H1 (cell line): ENCODE results near the gene PIWIL1. TPM values are rescaled to one million over a fixed set of nuclear protein-coding genes. Genes with fewer than 3 reads are reported as not detected.

Source experiments
- CTCF ChIA-PET: fragments of 300-600 bp; sonication (Branson Sonifier 250); formaldehyde crosslinking; loops from one replicate; lab custom pipeline; 2021; ENCODE audit not compliant: partially characterized antibody; lab: Charles Lee
- POLR2A ChIA-PET: fragments of 300-600 bp; sonication (Branson Sonifier 250); formaldehyde crosslinking; loops from one replicate; lab custom pipeline; 2021; ENCODE audit warnings: inconsistent platforms; ENCODE audit not compliant: partially characterized antibody; lab: Charles Lee
- DNase-seq, 2 experiments: peaks; one replicate each; pipeline versions ENCODE4 v3.0.0 to v3.0.0-alpha.2; 2010 to 2022; ENCODE audit warnings: low spot score in 2 of 2, low read depth in 1 of 2, mixed read lengths in 1 of 2
- FAIRE-seq: peaks from 2 replicates; lab custom pipeline; 2011; peaks lifted over from hg19 to GRCh38; lab: Jason Lieb, UNC
- H2AFZ ChIP-seq: 2 replicates; pipeline ENCODE4 v1.8.1; 2012; ENCODE audit warnings: low read length, inconsistent platforms
- H2AK5ac ChIP-seq: 2 replicates; pipeline ENCODE4 v1.6.1; 2013; ENCODE audit warnings: low read depth, low read length
- H2BK120ac ChIP-seq: replicated peaks from 2 replicates; pipeline ENCODE3; 2013; ENCODE audit warnings: low read depth, low read length, inconsistent platforms
- H2BK12ac ChIP-seq: 2 replicates; pipeline ENCODE4 v1.6.1; 2013; ENCODE audit warnings: low read depth, low read length
- H2BK15ac ChIP-seq: 2 replicates; pipeline ENCODE4 v1.6.1; 2013; ENCODE audit warnings: low read length
- H2BK20ac ChIP-seq: 2 replicates; pipeline ENCODE4 v1.6.1; 2013; ENCODE audit warnings: low read length
- H2BK5ac ChIP-seq: 2 replicates; pipeline ENCODE4 v1.6.1; 2013; ENCODE audit warnings: low read depth, low read length
- H3K14ac ChIP-seq: 2 replicates; pipeline ENCODE4 v1.6.1; 2013; ENCODE audit warnings: inconsistent platforms; ENCODE audit not compliant: insufficient read length
- H3K18ac ChIP-seq: 2 replicates; pipeline ENCODE4 v1.6.1; 2013; ENCODE audit warnings: low read length; ENCODE audit errors: extremely low read depth
- H3K23ac ChIP-seq: 2 replicates; pipeline ENCODE4 v1.6.1; 2013; ENCODE audit warnings: inconsistent platforms; ENCODE audit not compliant: insufficient read length
- H3K23me2 ChIP-seq: 2 replicates; pipeline ENCODE4 v1.6.1; 2013; ENCODE audit warnings: low read depth, low read length
- H3K27ac ChIP-seq: 2 replicates; pipeline ENCODE4 v1.6.1; 2011; ENCODE audit warnings: low read depth, low read length, inconsistent platforms
- H3K27me3 ChIP-seq, 4 experiments: replicated peaks in 1 of 4; 1 replicate in 1 of 4; 2 replicates in 3 of 4; pipeline versions ENCODE4 v1.6.1 to v1.8.1; 2011 to 2013; ENCODE audit warnings: low read length in 3 of 4, mild to moderate bottlenecking in 3 of 4, inconsistent platforms in 2 of 4, mixed read lengths in 2 of 4, moderate library complexity in 1 of 4; ENCODE audit not compliant: control insufficient read depth in 3 of 4, insufficient read depth in 3 of 4; ENCODE audit errors: extremely low read depth in 1 of 4
- H3K36me3 ChIP-seq, 4 experiments: 2 replicates each; pipeline versions ENCODE4 v1.6.1 to v1.8.1; 2011 to 2013; ENCODE audit warnings: mild to moderate bottlenecking in 4 of 4, low read length in 3 of 4, moderate library complexity in 2 of 4, control low read depth in 1 of 4, inconsistent platforms in 1 of 4; ENCODE audit not compliant: insufficient read depth in 4 of 4, control insufficient read depth in 2 of 4
- H3K4ac ChIP-seq: replicated peaks from 2 replicates; pipeline ENCODE3; 2013; ENCODE audit warnings: low read length, low read depth, mixed read lengths, inconsistent platforms; ENCODE audit not compliant: insufficient read length
- H3K4me1 ChIP-seq, 4 experiments: replicated peaks in 1 of 4; 1 replicate in 1 of 4; 2 replicates in 3 of 4; pipeline versions ENCODE4 v1.6.1 to v1.8.1; 2011 to 2013; ENCODE audit warnings: low read length in 3 of 4, inconsistent platforms in 2 of 4, mixed read lengths in 1 of 4; ENCODE audit not compliant: insufficient read depth in 4 of 4, control insufficient read depth in 3 of 4
- H3K4me2 ChIP-seq, 2 experiments: 2 replicates each; pipeline versions ENCODE4 v1.6.1 to v1.8.1; 2011 to 2013; ENCODE audit warnings: low read depth in 2 of 2, low read length in 2 of 2, control low read depth in 1 of 2, inconsistent platforms in 1 of 2, mild to moderate bottlenecking in 1 of 2; ENCODE audit not compliant: insufficient read depth in 1 of 2
- H3K4me3 ChIP-seq, 4 experiments: fragments of 200-600, 300-600 bp in 1 of 4; sonication (generic), shearing (Covaris generic), sonication (Bioruptor Twin) in 1 of 4; 2 replicates each; pipeline versions ENCODE4 v1.5.1 to v1.8.1; 2011 to 2016; ENCODE audit warnings: low read length in 4 of 4, low read depth in 3 of 4, control low read depth in 2 of 4, inconsistent platforms in 2 of 4, mild to moderate bottlenecking in 2 of 4, mixed read lengths in 1 of 4, moderate library complexity in 1 of 4; ENCODE audit not compliant: insufficient read depth in 2 of 4; ENCODE audit errors: extremely low read depth in 1 of 4
- H3K56ac ChIP-seq: replicated peaks from 2 replicates; pipeline ENCODE3; 2013; ENCODE audit warnings: low read depth, mild to moderate bottlenecking, mixed read lengths, low read length, inconsistent platforms; ENCODE audit not compliant: insufficient read length
- H3K79me1 ChIP-seq: 2 replicates; pipeline ENCODE4 v1.6.1; 2013; ENCODE audit warnings: low read depth, low read length, control low read depth
- H3K79me2 ChIP-seq, 2 experiments: 2 replicates each; pipeline versions ENCODE4 v1.6.1 to v1.8.1; 2012 to 2013; ENCODE audit warnings: low read length in 2 of 2, mild to moderate bottlenecking in 2 of 2, inconsistent platforms in 1 of 2; ENCODE audit not compliant: insufficient read depth in 2 of 2, control insufficient read depth in 1 of 2
- H3K9ac ChIP-seq, 4 experiments: replicated peaks in 1 of 4; 1 replicate in 1 of 4; 2 replicates in 3 of 4; pipeline versions ENCODE4 v1.6.1 to v1.8.1; 2011 to 2013; ENCODE audit warnings: low read depth in 3 of 4, low read length in 3 of 4, control low read depth in 2 of 4, mild to moderate bottlenecking in 2 of 4, moderate library complexity in 2 of 4, inconsistent platforms in 1 of 4; ENCODE audit errors: extremely low read depth in 1 of 4
- H3K9me3 ChIP-seq, 2 experiments: 2 replicates each; pipeline versions ENCODE4 v1.6.1 to v1.8.1; 2012 to 2013; ENCODE audit warnings: mild to moderate bottlenecking in 2 of 2, moderate library complexity in 2 of 2, control low read depth in 1 of 2, inconsistent platforms in 1 of 2, low read depth in 1 of 2, low read length in 1 of 2, mixed read lengths in 1 of 2; ENCODE audit not compliant: insufficient read depth in 2 of 2
- H4K20me1 ChIP-seq, 2 experiments: replicated peaks in 1 of 2; 2 replicates each; pipeline versions ENCODE3 to v1.8.1; 2011 to 2013; ENCODE audit warnings: inconsistent platforms in 2 of 2, low read length in 2 of 2, mild to moderate bottlenecking in 1 of 2; ENCODE audit not compliant: insufficient read depth in 2 of 2, control insufficient read depth in 1 of 2
- H4K5ac ChIP-seq: 2 replicates; pipeline ENCODE4 v1.6.1; 2013; ENCODE audit warnings: low read length, low read depth, mixed read lengths, inconsistent platforms; ENCODE audit not compliant: insufficient read length
- H4K8ac ChIP-seq: 2 replicates; pipeline ENCODE4 v1.8.0; 2013; ENCODE audit warnings: mild to moderate bottlenecking, moderate library complexity, low read length, inconsistent platforms; ENCODE audit not compliant: insufficient read depth; ENCODE audit errors: extremely low read depth
- H4K91ac ChIP-seq: replicated peaks from 2 replicates; pipeline ENCODE3; 2013; ENCODE audit warnings: low read length, mixed read lengths, inconsistent platforms; ENCODE audit not compliant: insufficient read length
- CHD1 ChIP-seq: IDR thresholded peaks from 2 replicates; pipeline ENCODE4 v1.6.1; 2012; ENCODE audit warnings: low read depth, low read length, improper control_type of control experiment
- CTBP2 ChIP-seq: IDR thresholded peaks from 2 replicates; pipeline ENCODE4 v1.7.0; 2011; ENCODE audit warnings: borderline replicate concordance, mild to moderate bottlenecking, moderate library complexity, mixed read lengths, low read length; ENCODE audit not compliant: insufficient read depth, insufficient read length
- EGR1 ChIP-seq: IDR thresholded peaks from 2 replicates; pipeline ENCODE4 v1.6.1; 2011; ENCODE audit warnings: low read depth, low read length, borderline replicate concordance
- FOSL1 ChIP-seq: IDR thresholded peaks from 2 replicates; pipeline ENCODE4 v1.6.1; 2011; ENCODE audit warnings: mild to moderate bottlenecking, low read depth, low read length, moderate library complexity; ENCODE audit not compliant: insufficient read depth
- HDAC2 ChIP-seq, 2 experiments: fragments of 300-600 bp in 1 of 2; sonication (generic) in 1 of 2; IDR thresholded peaks; 2 replicates each; pipeline ENCODE4 v1.6.1; 2011 to 2012; ENCODE audit warnings: low read depth in 2 of 2, low read length in 2 of 2, mild to moderate bottlenecking in 2 of 2, moderate library complexity in 2 of 2, borderline replicate concordance in 1 of 2, inconsistent platforms in 1 of 2
- JUN ChIP-seq: IDR thresholded peaks from 2 replicates; pipeline ENCODE4 v1.6.1; 2011; ENCODE audit warnings: low read depth, mild to moderate bottlenecking, improper control_type of control experiment, low read length
- MAFK ChIP-seq: IDR thresholded peaks from 2 replicates; pipeline ENCODE4 v1.6.1; 2012; ENCODE audit warnings: low read depth, mild to moderate bottlenecking, improper control_type of control experiment, low read length
- NRF1 ChIP-seq: IDR thresholded peaks from 2 replicates; pipeline ENCODE4 v1.6.1; 2011; ENCODE audit warnings: mild to moderate bottlenecking, low read depth, low read length, improper control_type of control experiment
- POLR2A ChIP-seq, 2 experiments: IDR thresholded peaks; 1 replicate in 1 of 2; 2 replicates in 1 of 2; pipeline ENCODE4 v1.6.1; 2011; ENCODE audit warnings: low read depth in 2 of 2, low read length in 2 of 2, mild to moderate bottlenecking in 2 of 2; ENCODE audit errors: control extremely low read depth in 1 of 2
- SAP30 ChIP-seq: fragments of 300-600 bp; sonication (generic); IDR thresholded peaks from 2 replicates; pipeline ENCODE4 v1.7.1; 2012; ENCODE audit warnings: low read length, moderate library complexity, mild to moderate bottlenecking, inconsistent platforms; ENCODE audit not compliant: insufficient read depth, insufficient replicate concordance
- WGBS, 2 experiments: shearing (Covaris generic) in 1 of 2; methylation state at CpG; one replicate each; pipeline versions ENCODE4 v1.1.6 to v1.1.7; 2013 to 2015; ENCODE audit warnings: low lambda C conversion rate in 2 of 2, mixed read lengths in 2 of 2, inconsistent platforms in 1 of 2, low coverage in 1 of 2, missing lambda C conversion rate in 1 of 2; ENCODE audit not compliant: insufficient replicate concordance in 2 of 2, insufficient coverage in 1 of 2, insufficient read length in 1 of 2; ENCODE audit errors: extremely low coverage in 1 of 2, missing lambda C conversion rate in 1 of 2; 5-methylcytosine and 5-hydroxymethylcytosine counted together
- polyA plus RNA-seq, 7 experiments: library from polyadenylated mRNA; depleted of rRNA in 3 of 7; stranded (reverse) in 5 of 7; unstranded in 2 of 7; fragments of >200 nt in 5 of 7; fragments of 200-250 nt in 2 of 7; gene quantifications; 1 replicate in 5 of 7; 2 replicates in 1 of 7; 4 replicates in 1 of 7; pipeline versions ENCODE4 v1.2.1 to v1.2.3, GENCODE V29; 2011 to 2013; ENCODE audit warnings: missing spikeins in 2 of 7, mixed read lengths in 2 of 7
- total RNA-seq: library from RNA; stranded (reverse); fragmentation: NEBNext Ultra II Directional; extraction: Animal tissue kit (Norgen Biotek cat#: 25700); gene quantifications from 2 replicates; pipeline ENCODE4 v1.2.1, GENCODE V29; 2021
- TF ChIP-seq, protein P1 (sequence below): IDR thresholded peaks from 2 replicates; pipeline ENCODE4 v1.6.1; 2011; ENCODE audit warnings: low read depth, mild to moderate bottlenecking, low read length; ENCODE audit not compliant: insufficient read depth
- TF ChIP-seq, protein P2 (sequence below): IDR thresholded peaks from 2 replicates; pipeline ENCODE4 v1.6.1; 2012; ENCODE audit warnings: inconsistent platforms

Gene PIWIL1
- total and polyA plus RNA-seq, 2 of the 8 experiments (the other 6 are each of a cell fraction or from before 2014, with no cell fraction given), result not detected

DNA sequence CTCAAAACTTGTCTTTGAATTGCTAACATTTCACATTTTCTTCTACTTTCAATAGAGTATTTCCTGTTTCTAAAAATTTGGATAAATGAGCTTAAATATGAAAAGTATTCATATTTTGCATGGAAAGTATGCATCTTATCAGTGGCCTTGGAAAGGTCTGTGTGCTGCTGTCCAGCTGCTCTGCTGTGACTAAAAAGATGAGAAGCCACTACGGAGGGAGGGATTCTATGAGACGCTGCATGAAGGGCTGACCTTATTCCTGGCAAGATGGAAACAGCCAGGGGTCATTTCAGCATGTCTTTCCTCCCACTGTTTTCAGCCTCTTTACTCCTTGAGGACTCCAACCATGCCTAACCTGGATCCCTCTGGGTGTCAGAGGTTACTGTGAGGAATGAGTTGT lies 13.0 kb downstream of the PIWIL1 start:
- CTCF ChIA-PET, result interaction anchor here (0.7 to 1.7 kb wide), 3 partner anchors 8 to 19 kb away, joined by 3 to 5 read pairs (median 3); no protein-coding TSS in a partner anchor

More for the DNA sequence above, 13.0 kb downstream of the PIWIL1 start:
- TF ChIP-seq, protein P1, sequence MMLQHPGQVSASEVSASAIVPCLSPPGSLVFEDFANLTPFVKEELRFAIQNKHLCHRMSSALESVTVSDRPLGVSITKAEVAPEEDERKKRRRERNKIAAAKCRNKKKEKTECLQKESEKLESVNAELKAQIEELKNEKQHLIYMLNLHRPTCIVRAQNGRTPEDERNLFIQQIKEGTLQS, result no peak
- TF ChIP-seq SAP30 (no peak), FOSL1 (no peak), NRF1 (no peak), CTBP2 (no peak), EGR1 (no peak), JUN (no peak), CHD1 (no peak), POLR2A (IDR thresholded peaks at IDR 0.05; ENCODE audit: control extremely low read depth in 1 of 2, low read depth in 2 of 2, low read length in 2 of 2) (no peak), HDAC2 (IDR thresholded peaks at IDR 0.05; ENCODE audit: borderline replicate concordance in 1 of 2, low read depth in 2 of 2, low read length in 2 of 2) (no peak), MAFK (no peak)
- TF ChIP-seq, protein P2, sequence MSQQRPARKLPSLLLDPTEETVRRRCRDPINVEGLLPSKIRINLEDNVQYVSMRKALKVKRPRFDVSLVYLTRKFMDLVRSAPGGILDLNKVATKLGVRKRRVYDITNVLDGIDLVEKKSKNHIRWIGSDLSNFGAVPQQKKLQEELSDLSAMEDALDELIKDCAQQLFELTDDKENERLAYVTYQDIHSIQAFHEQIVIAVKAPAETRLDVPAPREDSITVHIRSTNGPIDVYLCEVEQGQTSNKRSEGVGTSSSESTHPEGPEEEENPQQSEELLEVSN, result no peak
- 81% methylated on average over 2 of the region's 2 CpGs; no CpG with 5 or more reads in 1 of the 2 experiments for WGBS, 2 experiments
- Histone ChIP-seq H3K9me3 (no peaks in the 10 kb centered on the region), H3K27ac (no peak overlapping the region), H4K20me1 (no peaks in the 10 kb centered on the region), H2BK15ac (no peak overlapping the region), H3K23ac (no peak overlapping the region), H2BK12ac (no peak overlapping the region), H3K27me3 (no peaks in the 10 kb centered on the region; a peak in 2 of 7 replicates), H3K9ac (no peak overlapping the region), H3K79me1 (no peaks in the 10 kb centered on the region), H2BK120ac (no peak overlapping the region), H2BK5ac (no peak overlapping the region), H4K8ac (no peak overlapping the region), H4K91ac (no peak overlapping the region), H2AFZ (no peak overlapping the region), H3K79me2 (no peaks in the 10 kb centered on the region), H3K36me3 (no peaks in the 10 kb centered on the region), H3K4me2 (no peak overlapping the region), H3K18ac (no peak overlapping the region), H4K5ac (no peak overlapping the region), H3K23me2 (no peaks in the 10 kb centered on the region; the same call in 1 of the 2 replicates), H3K4me3 (no peak overlapping the region), H3K4me1 (no peaks in the 10 kb centered on the region), H2BK20ac (no peak overlapping the region), H3K56ac (no peak overlapping the region), H3K14ac (no peak overlapping the region), H2AK5ac (no peak overlapping the region), H3K4ac (no peak overlapping the region)
- POLR2A ChIA-PET, result no interaction called here
- FAIRE-seq, result no peak
- DNase-seq, result no peak
